Neuronal stem cell (in vitro differentiated cells): ENCODE results near the gene ITSN2.

Experiments
- DNase-seq: peaks from one replicate; pipeline ENCODE4 v3.0.0-alpha.2; 2013; ENCODE audit warnings: low spot score
- H2AFZ ChIP-seq: one replicate; pipeline ENCODE4 v1.6.1; 2013; ENCODE audit warnings: mild to moderate bottlenecking, low read length, inconsistent platforms
- H2AK5ac ChIP-seq: 2 replicates; pipeline ENCODE4 v1.6.1; 2013; ENCODE audit warnings: low read depth, mild to moderate bottlenecking, inconsistent platforms, low read length, moderate library complexity, mixed read lengths
- H2BK120ac ChIP-seq: 2 replicates; pipeline ENCODE4 v1.6.1; 2013; ENCODE audit warnings: low read depth, mild to moderate bottlenecking, inconsistent platforms, low read length, moderate library complexity, mixed read lengths
- H2BK12ac ChIP-seq: one replicate; pipeline ENCODE4 v1.6.1; 2013; ENCODE audit warnings: low read length, inconsistent platforms
- H2BK15ac ChIP-seq: 2 replicates; pipeline ENCODE4 v1.6.1; 2013; ENCODE audit warnings: mild to moderate bottlenecking, low read length, inconsistent platforms, mixed read lengths
- H2BK5ac ChIP-seq: one replicate; pipeline ENCODE4 v1.6.1; 2013; ENCODE audit warnings: inconsistent platforms, mild to moderate bottlenecking, low read length, moderate library complexity
- H3K14ac ChIP-seq: one replicate; pipeline ENCODE4 v1.6.1; 2013; ENCODE audit warnings: low read length, inconsistent platforms
- H3K18ac ChIP-seq: 2 replicates; pipeline ENCODE4 v1.6.1; 2013; ENCODE audit warnings: low read length, inconsistent platforms
- H3K23ac ChIP-seq: 2 replicates; pipeline ENCODE4 v1.6.1; 2013; ENCODE audit warnings: low read depth, mild to moderate bottlenecking, mixed read lengths, low read length, inconsistent platforms; ENCODE audit not compliant: poor library complexity
- H3K27ac ChIP-seq: replicated peaks from 3 replicates; pipeline ENCODE4 v1.5.1; 2013; ENCODE audit warnings: low read length, inconsistent platforms
- H3K27me3 ChIP-seq, 3 experiments: 2 replicates each; pipeline ENCODE4 v1.6.1; 2013; ENCODE audit warnings: low read length in 3 of 3, mild to moderate bottlenecking in 2 of 3, inconsistent platforms in 1 of 3, low read depth in 1 of 3, mixed read lengths in 1 of 3, moderate library complexity in 1 of 3; ENCODE audit not compliant: control insufficient read depth in 3 of 3, insufficient read depth in 3 of 3
- H3K36me3 ChIP-seq, 2 donors: replicated peaks in 1 of 2; 2 replicates each; pipeline ENCODE4 v1.6.1; 2013; ENCODE audit warnings: low read length in 2 of 2; ENCODE audit not compliant: control insufficient read depth in 2 of 2, insufficient read depth in 2 of 2
- H3K4ac ChIP-seq: 2 replicates; pipeline ENCODE4 v1.6.1; 2013; ENCODE audit warnings: inconsistent platforms, mild to moderate bottlenecking, low read length, moderate library complexity
- H3K4me1 ChIP-seq, 2 donors: 1 replicate in 1 of 2; 2 replicates in 1 of 2; pipeline ENCODE4 v1.6.1; 2013; ENCODE audit warnings: low read length in 2 of 2, low read depth in 1 of 2; ENCODE audit not compliant: control insufficient read depth in 2 of 2, insufficient read depth in 1 of 2
- H3K4me2 ChIP-seq: one replicate; pipeline ENCODE4 v1.6.1; 2013; ENCODE audit warnings: mild to moderate bottlenecking, low read length, inconsistent platforms; ENCODE audit not compliant: insufficient read depth, poor library complexity, severe bottlenecking
- H3K4me3 ChIP-seq, 2 donors: 2 replicates each; pipeline ENCODE4 v1.5.1; 2013; ENCODE audit warnings: low read length in 2 of 2, mild to moderate bottlenecking in 2 of 2, inconsistent platforms in 1 of 2, moderate library complexity in 1 of 2
- H3K79me1 ChIP-seq: one replicate; pipeline ENCODE4 v1.6.1; 2013; ENCODE audit warnings: low read depth, mild to moderate bottlenecking, inconsistent platforms, low read length, moderate library complexity
- H3K9ac ChIP-seq: one replicate; pipeline ENCODE4 v1.6.1; 2013; ENCODE audit warnings: mild to moderate bottlenecking, low read depth, low read length, inconsistent platforms; ENCODE audit not compliant: poor library complexity
- H3K9me3 ChIP-seq, 2 donors: replicated peaks in 1 of 2; 2 replicates each; pipeline versions ENCODE3 to v1.6.1; 2013; ENCODE audit warnings: low read length in 2 of 2, mild to moderate bottlenecking in 2 of 2, inconsistent platforms in 1 of 2, low read depth in 1 of 2, mixed read lengths in 1 of 2, moderate library complexity in 1 of 2; ENCODE audit not compliant: control insufficient read depth in 2 of 2, insufficient read depth in 1 of 2
- H4K8ac ChIP-seq: one replicate; pipeline ENCODE4 v1.6.1; 2013; ENCODE audit warnings: low read depth, mild to moderate bottlenecking, inconsistent platforms, low read length, moderate library complexity
- H4K91ac ChIP-seq: one replicate; pipeline ENCODE4 v1.6.1; 2013; ENCODE audit warnings: low read length, low read depth, mild to moderate bottlenecking, inconsistent platforms; ENCODE audit not compliant: poor library complexity
- WGBS, 2 donors: extraction: QIAGEN DNeasy Blood & Tissue Kit; methylation state at CpG; one replicate each; pipeline ENCODE4 v1.1.7; 2013; ENCODE audit warnings: missing lambda C conversion rate in 2 of 2, mixed read lengths in 1 of 2; ENCODE audit not compliant: insufficient read length in 2 of 2, insufficient replicate concordance in 1 of 2; ENCODE audit errors: extremely low coverage in 2 of 2; 5-methylcytosine and 5-hydroxymethylcytosine counted together

The ITSN2 gene

DNA sequence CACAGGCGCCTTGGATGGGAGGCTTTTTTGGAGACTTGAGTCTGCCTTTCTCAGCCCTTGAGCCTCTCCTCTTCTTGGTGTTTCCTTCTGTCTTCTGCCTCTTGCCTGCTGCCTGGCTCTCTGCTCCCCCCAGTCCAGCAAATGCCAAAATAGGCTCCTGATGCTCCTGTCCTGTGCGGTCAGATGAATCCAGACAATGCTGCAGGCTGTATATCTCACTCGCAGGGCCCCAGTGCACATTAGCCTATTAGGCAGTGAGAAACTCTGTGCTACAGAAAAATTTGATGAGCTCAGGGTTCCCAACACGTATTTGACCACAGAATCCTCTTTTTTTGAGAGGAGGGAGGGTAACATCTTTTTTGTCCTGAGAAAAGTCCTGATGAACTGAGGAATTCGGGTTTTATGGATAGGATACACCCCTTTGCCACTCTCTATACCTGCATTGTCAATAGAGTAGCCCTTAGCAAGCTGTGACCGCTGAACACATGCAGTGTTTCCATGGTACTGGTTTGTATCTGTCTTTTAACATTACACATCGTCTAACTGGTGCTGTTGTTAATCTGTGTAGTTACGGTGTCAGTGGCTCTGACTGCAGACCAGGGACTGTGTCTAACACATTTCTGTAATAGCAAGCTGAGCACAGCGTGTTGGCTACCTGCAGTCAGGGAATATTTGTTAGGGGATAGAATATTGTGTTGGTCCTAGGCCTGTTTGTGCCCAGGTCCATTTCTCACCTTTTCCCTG, 134.7 kb downstream of the ITSN2 start:
- Histone ChIP-seq H2BK12ac (no peak overlapping the region), H3K4me2 (no peak overlapping the region), H3K4me3 (no peak overlapping the region), H3K27ac (no peak overlapping the region), H3K4ac (no peak overlapping the region), H3K14ac (no peak overlapping the region), H3K36me3 (no peaks in the 10 kb centered on the region), H2AFZ (no peak overlapping the region), H3K4me1 (peaks cover 10 to 12% of the 10 kb centered on the region in 2 donors), H2BK120ac (no peak overlapping the region), H3K23ac (peak overlapping the region; percentile 13), H2BK15ac (no peak overlapping the region), H3K18ac (peak overlapping the region; percentile 31), H3K9me3 (no peaks in the 10 kb centered on the region), H4K91ac (no peak overlapping the region), H3K27me3 (no peaks in the 10 kb centered on the region), H2BK5ac (no peak overlapping the region), H3K79me1 (no peaks in the 10 kb centered on the region), H3K9ac (no peak overlapping the region), H4K8ac (no peak overlapping the region), H2AK5ac (no peak overlapping the region)
- no peak for DNase-seq
- no CpG with 5 or more reads among the region's 9 CpGs for WGBS, 2 donors

DNA sequence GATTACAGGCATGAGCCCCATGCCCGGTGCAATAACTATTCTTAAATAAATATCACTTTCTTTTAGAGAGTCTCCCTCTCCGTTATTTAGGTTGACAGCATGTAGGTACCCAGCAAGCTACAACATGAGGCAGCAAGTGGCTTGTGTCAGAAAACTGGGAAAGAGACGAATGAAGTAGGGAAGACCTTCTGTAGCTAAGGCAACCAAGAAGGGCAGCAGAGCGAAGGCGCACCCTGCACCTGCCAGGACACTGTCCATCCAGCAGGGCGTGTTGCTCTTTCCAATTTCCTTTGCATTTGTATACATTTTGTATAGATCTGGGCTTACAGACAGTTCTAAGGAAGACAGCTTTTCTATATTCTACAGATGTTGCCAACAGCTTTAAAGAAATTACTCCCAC, 137.4 kb downstream of the ITSN2 start:
- Histone ChIP-seq H3K18ac (no peak overlapping the region), H3K4me2 (no peak overlapping the region), H3K4me1 (peaks cover 10 to 14% of the 10 kb centered on the region in 2 donors), H3K27ac (no peak overlapping the region), H3K4ac (no peak overlapping the region), H3K23ac (no peak overlapping the region), H2AK5ac (no peak overlapping the region), H4K91ac (no peak overlapping the region), H2AFZ (no peak overlapping the region), H2BK15ac (no peak overlapping the region), H3K36me3 (no peaks in the 10 kb centered on the region), H3K79me1 (no peaks in the 10 kb centered on the region), H2BK12ac (no peak overlapping the region), H3K27me3 (no peaks in the 10 kb centered on the region), H3K14ac (no peak overlapping the region), H3K9me3 (no peaks in the 10 kb centered on the region), H3K4me3 (no peak overlapping the region), H4K8ac (no peak overlapping the region), H3K9ac (no peak overlapping the region), H2BK120ac (no peak overlapping the region), H2BK5ac (no peak overlapping the region)
- no CpG with 5 or more reads among the region's 6 CpGs for WGBS, 2 donors
- DNase-seq, result no peak

DNA sequence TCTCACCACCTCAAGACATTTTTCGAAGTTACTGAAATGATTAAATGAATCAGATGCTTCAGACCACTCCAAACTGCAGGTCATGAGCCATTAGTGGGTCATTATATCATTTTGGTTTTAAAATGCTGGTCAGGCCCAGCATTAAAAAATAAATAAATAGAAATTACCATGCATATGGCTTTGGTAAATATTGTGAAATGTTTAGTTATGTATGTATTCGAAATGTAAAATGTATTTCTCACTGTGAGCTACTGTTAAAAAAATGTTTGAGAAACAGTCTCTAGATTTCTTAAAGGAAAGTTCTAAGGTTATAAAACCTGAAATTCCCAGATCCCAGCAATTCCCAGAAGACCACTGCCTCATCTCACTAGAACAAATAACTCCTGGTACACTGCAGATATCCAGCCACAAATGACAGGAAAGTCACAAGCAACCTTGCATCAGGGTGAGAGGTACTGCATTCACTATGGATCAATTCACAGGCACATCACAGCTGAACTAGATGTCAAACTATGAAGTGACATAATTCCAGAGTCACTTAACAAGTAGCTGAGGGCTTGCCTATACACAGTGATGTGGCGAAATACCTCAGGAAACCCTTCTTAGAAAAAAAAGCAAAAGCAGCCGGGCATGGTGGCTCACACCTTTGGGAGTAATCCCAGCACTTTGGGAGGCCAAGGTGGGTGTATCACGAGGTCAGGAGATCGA, 138.8 kb downstream of the ITSN2 start:
- Histone ChIP-seq H3K36me3 (no peaks in the 10 kb centered on the region), H3K18ac (no peak overlapping the region), H2BK5ac (no peak overlapping the region), H2AFZ (no peak overlapping the region), H4K8ac (no peak overlapping the region), H3K9me3 (no peaks in the 10 kb centered on the region), H3K4me3 (no peak overlapping the region), H3K9ac (no peak overlapping the region), H4K91ac (no peak overlapping the region), H2BK120ac (no peak overlapping the region), H2BK12ac (no peak overlapping the region), H2BK15ac (no peak overlapping the region), H3K79me1 (no peaks in the 10 kb centered on the region), H3K4me1 (peaks cover 10 to 14% of the 10 kb centered on the region in 2 donors), H3K23ac (no peak overlapping the region), H3K4me2 (no peak overlapping the region), H2AK5ac (no peak overlapping the region), H3K27ac (no peak overlapping the region), H3K14ac (no peak overlapping the region), H3K4ac (no peak overlapping the region), H3K27me3 (no peaks in the 10 kb centered on the region)
- 100% methylated on average over 1 of the region's 6 CpGs; no CpG with 5 or more reads in 1 of the 2 donors for WGBS, 2 donors
- DNase-seq, result no peak

DNA sequence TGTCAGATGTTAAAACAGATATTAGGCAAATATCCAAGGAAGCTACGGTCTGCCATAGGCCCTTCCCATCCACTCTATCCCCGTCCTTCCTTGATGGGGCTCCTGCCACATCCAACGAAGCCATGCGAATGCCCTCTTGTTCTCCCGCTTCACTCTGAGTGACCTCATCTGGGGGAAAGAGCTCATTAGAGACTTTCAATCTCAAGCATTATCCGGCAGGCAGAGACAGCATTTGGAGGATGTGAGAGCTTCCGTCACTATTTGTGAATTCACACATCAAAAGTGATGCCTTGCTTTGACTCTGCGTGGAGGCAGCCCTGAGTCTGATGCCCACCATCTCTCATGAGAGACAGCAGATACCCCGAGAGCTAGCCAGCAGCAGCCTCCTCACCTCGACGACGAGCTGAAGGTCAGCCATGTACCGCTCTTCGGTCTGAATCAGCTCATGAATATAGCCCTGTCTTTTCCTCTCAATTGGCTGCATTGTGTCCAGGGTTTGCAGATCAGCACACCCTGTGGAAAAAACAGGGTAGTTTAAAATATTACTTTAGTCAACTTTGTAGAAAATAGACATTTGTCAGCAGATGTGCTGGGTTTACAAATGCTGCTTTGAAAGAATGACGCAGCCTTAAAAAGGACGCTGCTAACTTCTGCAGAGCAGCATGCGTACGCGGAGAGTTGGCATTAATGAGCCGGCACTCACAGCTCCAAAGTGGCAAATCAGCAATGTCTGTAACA, 139.6 kb downstream of the ITSN2 start:
- H2BK120ac ChIP-seq, result no peak overlapping the region
- no peak overlapping the region for H2AK5ac ChIP-seq
- H3K79me1 ChIP-seq, result no peaks in the 10 kb centered on the region
- no peaks in the 10 kb centered on the region for H3K36me3 ChIP-seq
- H2BK5ac ChIP-seq, result no peak overlapping the region
- H4K8ac ChIP-seq, result no peak overlapping the region
- no peak overlapping the region for H3K4me2 ChIP-seq
- peaks cover 8 to 13% of the 10 kb centered on the region in 2 donors for H3K4me1 ChIP-seq
- no peak overlapping the region for H3K14ac ChIP-seq
- no peak overlapping the region for H3K4me3 ChIP-seq
- no peak overlapping the region for H3K23ac ChIP-seq
- no peak overlapping the region for H2BK15ac ChIP-seq
- no peak overlapping the region for H4K91ac ChIP-seq
- peak overlapping the region; percentile 35 for H2AFZ ChIP-seq
- no peak overlapping the region for H2BK12ac ChIP-seq
- no peaks in the 10 kb centered on the region for H3K9me3 ChIP-seq
- H3K27me3 ChIP-seq, result no peaks in the 10 kb centered on the region
- no CpG with 5 or more reads among the region's 20 CpGs for WGBS, 2 donors
- no peak overlapping the region for H3K9ac ChIP-seq
- no peak overlapping the region for H3K27ac ChIP-seq
- H3K18ac ChIP-seq, result no peak overlapping the region
- H3K4ac ChIP-seq, result no peak overlapping the region
- no peak for DNase-seq
